SK-N-SH (cell line): ENCODE measurements around the gene NBEA. TPM values are rescaled to one million over a fixed set of nuclear protein-coding genes. Genes with fewer than 3 reads are reported as not detected.

ENCODE experiments used
- CTCF ChIA-PET: fragments of 300-600, 350-600 bp; formaldehyde crosslinking; extraction: SDS; loops from one replicate; lab custom pipeline; 2021; lab: Yijun Ruan, JAX
- POLR2A ChIA-PET: fragments of 350-600 bp; sonication (Branson Sonifier 250); formaldehyde crosslinking; extraction: SDS; loops from one replicate; lab custom pipeline; 2020; ENCODE audit warnings: antibody characterized with exemption, inconsistent platforms; lab: Yijun Ruan, JAX
- DNase-seq: peaks from one replicate; pipeline ENCODE4 v3.0.0; 2012
- H2AFZ ChIP-seq: fragments of 200-600 bp; sonication (generic); 2 replicates; pipeline ENCODE4 v1.8.1; 2016; ENCODE audit warnings: antibody characterized with exemption, mild to moderate bottlenecking, low read depth
- H3F3A ChIP-seq: fragments of 200-600 bp; sonication (generic); replicated peaks from 2 replicates; pipeline ENCODE3; 2016; ENCODE audit warnings: antibody characterized with exemption, mild to moderate bottlenecking; ENCODE audit not compliant: insufficient read depth
- H3K27ac ChIP-seq, 2 experiments: fragments of 200-500 bp in 1 of 2; fragments of 200-600 bp in 1 of 2; sonication (Bioruptor generic) in 1 of 2; sonication (generic), shearing (Covaris generic) in 1 of 2; 2 replicates each; pipeline versions ENCODE4 v1.5.1 to v1.6.1; 2014 to 2016; ENCODE audit warnings: low read depth in 2 of 2, inconsistent platforms in 1 of 2, low read length in 1 of 2, mild to moderate bottlenecking in 1 of 2, mixed read lengths in 1 of 2
- H3K27me3 ChIP-seq: fragments of 200-600 bp; sonication (generic), shearing (Covaris generic); 2 replicates; pipeline ENCODE4 v1.6.1; 2016; ENCODE audit warnings: mixed run types; ENCODE audit not compliant: insufficient read depth
- H3K36me3 ChIP-seq, 2 experiments: fragments of 200-500 bp in 1 of 2; fragments of 200-600 bp in 1 of 2; sonication (Bioruptor generic) in 1 of 2; sonication (generic) in 1 of 2; replicated peaks in 1 of 2; 2 replicates each; pipeline versions ENCODE3 to v1.5.1; 2014 to 2016; ENCODE audit warnings: low read length in 1 of 2, mild to moderate bottlenecking in 1 of 2; ENCODE audit not compliant: insufficient read depth in 2 of 2, control insufficient read depth in 1 of 2
- H3K4me1 ChIP-seq, 2 experiments: fragments of 200-500 bp in 1 of 2; fragments of 200-600 bp in 1 of 2; sonication (Bioruptor generic) in 1 of 2; sonication (generic), shearing (Covaris generic) in 1 of 2; 2 replicates each; pipeline versions ENCODE4 v1.5.1 to v1.6.1; 2014 to 2016; ENCODE audit warnings: low read depth in 1 of 2, low read length in 1 of 2, mixed run types in 1 of 2; ENCODE audit not compliant: insufficient read depth in 2 of 2, control insufficient read depth in 1 of 2
- H3K4me2 ChIP-seq: fragments of 200-600 bp; sonication (generic), shearing (Covaris generic); 2 replicates; pipeline ENCODE4 v1.6.1; 2017; ENCODE audit warnings: mixed run types
- H3K4me3 ChIP-seq, 2 experiments: fragments of 200-500 bp in 1 of 2; fragments of 200-600 bp in 1 of 2; sonication (Bioruptor generic) in 1 of 2; sonication (generic), shearing (Covaris generic) in 1 of 2; 2 replicates each; pipeline versions ENCODE4 v1.5.1 to v1.8.1; 2014 to 2016; ENCODE audit warnings: low read depth in 2 of 2, inconsistent platforms in 1 of 2, low read length in 1 of 2, mild to moderate bottlenecking in 1 of 2, mixed read lengths in 1 of 2, moderate library complexity in 1 of 2
- H3K79me2 ChIP-seq: fragments of 200-600 bp; sonication (generic); 2 replicates; pipeline ENCODE4 v1.8.1; 2017; ENCODE audit warnings: mild to moderate bottlenecking; ENCODE audit not compliant: insufficient read depth
- H3K9ac ChIP-seq: fragments of 200-600 bp; sonication (generic); 2 replicates; pipeline ENCODE4 v1.6.1; 2017; ENCODE audit warnings: mixed run types
- H3K9me2 ChIP-seq: fragments of 200-600 bp; sonication (generic); 2 replicates; pipeline ENCODE4 v1.6.1; 2017; ENCODE audit warnings: mixed run types
- H3K9me3 ChIP-seq: fragments of 200-600 bp; sonication (generic); 2 replicates; pipeline ENCODE4 v1.6.1; 2017; ENCODE audit warnings: mixed run types, mild to moderate bottlenecking, moderate library complexity
- H4K20me1 ChIP-seq: fragments of 200-600 bp; sonication (generic); 2 replicates; pipeline ENCODE4 v1.6.1; 2017; ENCODE audit warnings: mild to moderate bottlenecking, mixed run types; ENCODE audit not compliant: insufficient read depth
- CHD2 ChIP-seq: fragments of 150-350 bp; IDR thresholded peaks from 2 replicates; pipeline ENCODE4 v1.6.1; 2018; ENCODE audit warnings: low read length; ENCODE audit not compliant: partially characterized antibody
- EP300 ChIP-seq, 2 experiments: IDR thresholded peaks; 2 replicates each; pipeline versions ENCODE4 v1.4.0 to v1.6.1; 2012; ENCODE audit warnings: borderline replicate concordance in 1 of 2, low read depth in 1 of 2, low read length in 1 of 2
- FOSL2 ChIP-seq: IDR thresholded peaks from 2 replicates; pipeline ENCODE4 v1.4.0; 2012; ENCODE audit warnings: low read depth, mild to moderate bottlenecking, moderate library complexity, borderline replicate concordance
- FOXJ3 ChIP-seq: sonication (generic); formaldehyde crosslinking; IDR thresholded peaks from 2 replicates; pipeline ENCODE4 v1.5.1; 2020; ENCODE audit warnings: mild to moderate bottlenecking, missing genetic modification reagents
- FOXM1 ChIP-seq: IDR thresholded peaks from 2 replicates; pipeline ENCODE4 v1.4.0; 2012; ENCODE audit warnings: low read depth, mild to moderate bottlenecking
- GATA2 ChIP-seq: sonication (generic); formaldehyde crosslinking; IDR thresholded peaks from 2 replicates; pipeline ENCODE4 v1.5.0; 2020; ENCODE audit warnings: mild to moderate bottlenecking, missing genetic modification reagents
- JUND ChIP-seq: IDR thresholded peaks from 2 replicates; pipeline ENCODE4 v1.4.0; 2012
- MXI1 ChIP-seq: IDR thresholded peaks from 2 replicates; pipeline ENCODE4 v1.6.1; 2012; ENCODE audit warnings: mild to moderate bottlenecking, low read depth, low read length, improper control_type of control experiment
- NFIC ChIP-seq: IDR thresholded peaks from 2 replicates; pipeline ENCODE4 v1.4.0; 2012; ENCODE audit warnings: borderline replicate concordance
- POLR2AphosphoS5 ChIP-seq: IDR thresholded peaks from 2 replicates; pipeline ENCODE4 v1.6.1; 2012; ENCODE audit warnings: low read depth, low read length
- RCOR1 ChIP-seq: fragments of 150-350 bp; IDR thresholded peaks from 2 replicates; pipeline ENCODE4 v1.6.1; 2017; ENCODE audit warnings: antibody characterized with exemption, low read length
- RFX5 ChIP-seq: IDR thresholded peaks from 2 replicates; pipeline ENCODE4 v1.6.1; 2012; ENCODE audit warnings: mild to moderate bottlenecking, improper control_type of control experiment, low read length
- RXRA ChIP-seq: IDR thresholded peaks from 2 replicates; pipeline ENCODE4 v1.4.0; 2012; ENCODE audit warnings: low read depth, mild to moderate bottlenecking, borderline replicate concordance
- SMC3 ChIP-seq: IDR thresholded peaks from 2 replicates; pipeline ENCODE4 v1.6.1; 2012; ENCODE audit warnings: low read depth, low read length, improper control_type of control experiment
- TEAD4 ChIP-seq: IDR thresholded peaks from 2 replicates; pipeline ENCODE4 v1.4.0; 2012; ENCODE audit warnings: mild to moderate bottlenecking, borderline replicate concordance; ENCODE audit not compliant: insufficient read depth
- WGBS: methylation state at CpG from one replicate; pipeline ENCODE4 v1.1.6; 2017; ENCODE audit warnings: low lambda C conversion rate; 5-methylcytosine and 5-hydroxymethylcytosine counted together
- polyA plus RNA-seq, 3 experiments: library from polyadenylated mRNA; depleted of rRNA; stranded (reverse); fragments of >200 nt; gene quantifications; 2 replicates each; pipeline ENCODE4 v1.2.3, GENCODE V29; 2012
- TF ChIP-seq, protein P1 (sequence below): IDR thresholded peaks from 2 replicates; pipeline ENCODE4; 2012
- TF ChIP-seq, protein P2 (sequence below): IDR thresholded peaks from 2 replicates; pipeline ENCODE4 v1.4.0; 2012; ENCODE audit warnings: low read depth
- TF ChIP-seq, protein P3 (sequence below): fragments of 150-350 bp; IDR thresholded peaks from 2 replicates; pipeline ENCODE4 v1.6.1; 2017; ENCODE audit warnings: antibody characterized with exemption, low read length, low read depth, borderline replicate concordance
- TF ChIP-seq, protein P4 (sequence below): IDR thresholded peaks from 2 replicates; pipeline ENCODE4 v1.4.0; 2012; ENCODE audit warnings: low read depth, borderline replicate concordance
- TF ChIP-seq, protein P5 (sequence below): IDR thresholded peaks from 2 replicates; pipeline ENCODE4 v1.6.1; 2012; ENCODE audit warnings: mild to moderate bottlenecking, low read depth, low read length, moderate library complexity

Gene NBEA
- polyA plus RNA-seq, 1 of the 3 experiments (the other 2 are of a cell fraction), result 12.3 TPM

DNA sequence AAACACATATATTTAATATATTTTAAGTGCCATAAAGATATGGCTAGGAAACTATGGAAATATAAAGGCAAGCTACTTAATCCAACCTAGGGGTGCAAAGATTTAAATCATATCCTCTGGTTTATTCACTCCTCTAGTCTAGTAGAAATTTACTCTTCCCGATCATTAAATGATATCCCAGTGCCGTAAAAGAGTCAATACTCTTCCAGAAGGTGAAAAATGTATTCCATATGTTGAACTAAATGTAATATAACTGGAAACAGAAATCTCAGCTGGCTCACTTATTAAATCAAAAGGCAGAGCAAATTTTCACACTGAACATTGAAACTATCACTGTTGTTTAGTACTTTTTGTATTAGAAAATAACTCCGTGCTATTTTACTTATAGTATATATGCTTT is 523.3 kb downstream of the NBEA start:
- peaks cover 9 to 16% of the 10 kb centered on the region in 2 experiments for H3K4me1 ChIP-seq
- H3K79me2 ChIP-seq, result peaks cover 18% of the 10 kb centered on the region
- H3K4me2 ChIP-seq, result no peak overlapping the region
- peak in 1 of 2 experiments; percentile 78; a peak in 1 of 4 replicates for TF ChIP-seq EP300 (IDR thresholded peaks at IDR 0.05; ENCODE audit: borderline replicate concordance in 1 of 2, low read depth in 1 of 2, low read length in 1 of 2)
- TF ChIP-seq, protein P1, sequence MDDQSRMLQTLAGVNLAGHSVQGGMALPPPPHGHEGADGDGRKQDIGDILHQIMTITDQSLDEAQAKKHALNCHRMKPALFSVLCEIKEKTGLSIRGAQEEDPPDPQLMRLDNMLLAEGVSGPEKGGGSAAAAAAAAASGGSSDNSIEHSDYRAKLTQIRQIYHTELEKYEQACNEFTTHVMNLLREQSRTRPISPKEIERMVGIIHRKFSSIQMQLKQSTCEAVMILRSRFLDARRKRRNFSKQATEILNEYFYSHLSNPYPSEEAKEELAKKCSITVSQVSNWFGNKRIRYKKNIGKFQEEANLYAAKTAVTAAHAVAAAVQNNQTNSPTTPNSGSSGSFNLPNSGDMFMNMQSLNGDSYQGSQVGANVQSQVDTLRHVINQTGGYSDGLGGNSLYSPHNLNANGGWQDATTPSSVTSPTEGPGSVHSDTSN, result no peak
- TF ChIP-seq TEAD4, result no peak
- 0 out of 2 replicates have a peak, but pooled peaks have one; percentile 18 for TF ChIP-seq MXI1
- no peak for TF ChIP-seq FOXJ3 (CRISPR knock-in tag)
- peak; percentile 57 for TF ChIP-seq GATA2
- TF ChIP-seq, protein P2, sequence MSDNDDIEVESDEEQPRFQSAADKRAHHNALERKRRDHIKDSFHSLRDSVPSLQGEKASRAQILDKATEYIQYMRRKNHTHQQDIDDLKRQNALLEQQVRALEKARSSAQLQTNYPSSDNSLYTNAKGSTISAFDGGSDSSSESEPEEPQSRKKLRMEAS, result no peak
- TF ChIP-seq RXRA, result no peak
- no peak for TF ChIP-seq CHD2
- no peak for TF ChIP-seq NFIC
- no peak for TF ChIP-seq SMC3
- no peak for TF ChIP-seq RFX5
- TF ChIP-seq, protein P3, sequence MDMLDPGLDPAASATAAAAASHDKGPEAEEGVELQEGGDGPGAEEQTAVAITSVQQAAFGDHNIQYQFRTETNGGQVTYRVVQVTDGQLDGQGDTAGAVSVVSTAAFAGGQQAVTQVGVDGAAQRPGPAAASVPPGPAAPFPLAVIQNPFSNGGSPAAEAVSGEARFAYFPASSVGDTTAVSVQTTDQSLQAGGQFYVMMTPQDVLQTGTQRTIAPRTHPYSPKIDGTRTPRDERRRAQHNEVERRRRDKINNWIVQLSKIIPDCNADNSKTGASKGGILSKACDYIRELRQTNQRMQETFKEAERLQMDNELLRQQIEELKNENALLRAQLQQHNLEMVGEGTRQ, result no peak
- TF ChIP-seq RCOR1, result peak; percentile 8; the same call in 1 of the 2 replicates
- 0 out of 2 replicates have a peak, but pooled peaks have one; percentile 4 for TF ChIP-seq JUND
- TF ChIP-seq, protein P4, sequence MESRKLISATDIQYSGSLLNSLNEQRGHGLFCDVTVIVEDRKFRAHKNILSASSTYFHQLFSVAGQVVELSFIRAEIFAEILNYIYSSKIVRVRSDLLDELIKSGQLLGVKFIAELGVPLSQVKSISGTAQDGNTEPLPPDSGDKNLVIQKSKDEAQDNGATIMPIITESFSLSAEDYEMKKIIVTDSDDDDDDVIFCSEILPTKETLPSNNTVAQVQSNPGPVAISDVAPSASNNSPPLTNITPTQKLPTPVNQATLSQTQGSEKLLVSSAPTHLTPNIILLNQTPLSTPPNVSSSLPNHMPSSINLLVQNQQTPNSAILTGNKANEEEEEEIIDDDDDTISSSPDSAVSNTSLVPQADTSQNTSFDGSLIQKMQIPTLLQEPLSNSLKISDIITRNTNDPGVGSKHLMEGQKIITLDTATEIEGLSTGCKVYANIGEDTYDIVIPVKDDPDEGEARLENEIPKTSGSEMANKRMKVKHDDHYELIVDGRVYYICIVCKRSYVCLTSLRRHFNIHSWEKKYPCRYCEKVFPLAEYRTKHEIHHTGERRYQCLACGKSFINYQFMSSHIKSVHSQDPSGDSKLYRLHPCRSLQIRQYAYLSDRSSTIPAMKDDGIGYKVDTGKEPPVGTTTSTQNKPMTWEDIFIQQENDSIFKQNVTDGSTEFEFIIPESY, result no peak
- no peak for TF ChIP-seq POLR2AphosphoS5
- no peak for TF ChIP-seq FOXM1
- TF ChIP-seq FOSL2, result no peak
- TF ChIP-seq, protein P5, sequence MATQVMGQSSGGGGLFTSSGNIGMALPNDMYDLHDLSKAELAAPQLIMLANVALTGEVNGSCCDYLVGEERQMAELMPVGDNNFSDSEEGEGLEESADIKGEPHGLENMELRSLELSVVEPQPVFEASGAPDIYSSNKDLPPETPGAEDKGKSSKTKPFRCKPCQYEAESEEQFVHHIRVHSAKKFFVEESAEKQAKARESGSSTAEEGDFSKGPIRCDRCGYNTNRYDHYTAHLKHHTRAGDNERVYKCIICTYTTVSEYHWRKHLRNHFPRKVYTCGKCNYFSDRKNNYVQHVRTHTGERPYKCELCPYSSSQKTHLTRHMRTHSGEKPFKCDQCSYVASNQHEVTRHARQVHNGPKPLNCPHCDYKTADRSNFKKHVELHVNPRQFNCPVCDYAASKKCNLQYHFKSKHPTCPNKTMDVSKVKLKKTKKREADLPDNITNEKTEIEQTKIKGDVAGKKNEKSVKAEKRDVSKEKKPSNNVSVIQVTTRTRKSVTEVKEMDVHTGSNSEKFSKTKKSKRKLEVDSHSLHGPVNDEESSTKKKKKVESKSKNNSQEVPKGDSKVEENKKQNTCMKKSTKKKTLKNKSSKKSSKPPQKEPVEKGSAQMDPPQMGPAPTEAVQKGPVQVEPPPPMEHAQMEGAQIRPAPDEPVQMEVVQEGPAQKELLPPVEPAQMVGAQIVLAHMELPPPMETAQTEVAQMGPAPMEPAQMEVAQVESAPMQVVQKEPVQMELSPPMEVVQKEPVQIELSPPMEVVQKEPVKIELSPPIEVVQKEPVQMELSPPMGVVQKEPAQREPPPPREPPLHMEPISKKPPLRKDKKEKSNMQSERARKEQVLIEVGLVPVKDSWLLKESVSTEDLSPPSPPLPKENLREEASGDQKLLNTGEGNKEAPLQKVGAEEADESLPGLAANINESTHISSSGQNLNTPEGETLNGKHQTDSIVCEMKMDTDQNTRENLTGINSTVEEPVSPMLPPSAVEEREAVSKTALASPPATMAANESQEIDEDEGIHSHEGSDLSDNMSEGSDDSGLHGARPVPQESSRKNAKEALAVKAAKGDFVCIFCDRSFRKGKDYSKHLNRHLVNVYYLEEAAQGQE, result no peak
- no peak overlapping the region for H3K4me3 ChIP-seq
- H2AFZ ChIP-seq, result no peak overlapping the region
- no peaks in the 10 kb centered on the region for H3K36me3 ChIP-seq
- H3K9me2 ChIP-seq, result no peaks in the 10 kb centered on the region
- no peaks in the 10 kb centered on the region for H3K27me3 ChIP-seq
- no peaks in the 10 kb centered on the region; the same call in 1 of the 2 replicates for H3K9me3 ChIP-seq
- H4K20me1 ChIP-seq, result no peaks in the 10 kb centered on the region
- ChIA-PET POLR2A (interaction anchor here (1.1 to 2.1 kb wide), 2 partner anchors 10 to 11 kb away, joined by 3 to 10 read pairs; partner anchors contain the start of gene MAB21L1), CTCF (interaction anchor here (0.6 to 1.5 kb wide), 6 partner anchors 10 to 1436 kb away, joined by 3 to 6 read pairs (median 3); partner anchors contain the start of gene MAB21L1)
- H3K9ac ChIP-seq, result no peak overlapping the region
- H3F3A ChIP-seq, result peaks cover 20% of the 10 kb centered on the region
- no peak for DNase-seq
- peak overlapping the region in 1 of 2 experiments; percentile 80; a peak in 2 of 4 replicates for H3K27ac ChIP-seq
- WGBS, result 42% methylated on average over 3 of the region's 3 CpGs
